ENCODE measurements around the gene CLCNKA.
"Not testable (repeated sequence)": the region's sequence is repeated elsewhere in the genome, so short reads cannot be mapped to it uniquely, and the experiment has no call there.

The CLCNKA gene

GRCh38 chr1:16021681-16022080, at the start of gene CLCNKA:
CLCNKA (plus strand) TSS chr1:16022036; CDS start chr1:16022620, 584 bp downstream.
- H3K4me3 ChIP-seq (ENCODE audit: low read depth in 1 of 5, low read length in 5 of 5): no peak within 1 kb of the TSS
- no peaks in the 10 kb centered on the region for H3K9me3 ChIP-seq (ENCODE audit: control insufficient read depth in 5 of 5, low read length in 5 of 5)
- H3K27ac ChIP-seq (ENCODE audit: low read depth, low read length): no peak within 1 kb of the TSS
- H3K4me1 ChIP-seq (ENCODE audit: control insufficient read depth in 5 of 5, insufficient read depth in 5 of 5, low read length in 5 of 5): peaks cover 0 to 44% (median 39%) of the 10 kb centered on the region in 5 donors
- no peaks in the 10 kb centered on the region for H3K27me3 ChIP-seq (ENCODE audit: control insufficient read depth in 5 of 5, insufficient read depth in 4 of 5, low read length in 5 of 5)
- no peak within 1 kb of the TSS for H3K9ac ChIP-seq (ENCODE audit: low read length in 5 of 5)
- no peaks in the 10 kb centered on the region for H3K36me3 ChIP-seq (ENCODE audit: control insufficient read depth in 5 of 5, insufficient read depth in 5 of 5, low read length in 5 of 5)

GRCh38 chr1:15972409-15972808, 49.4 kb upstream of the CLCNKA start:
- H3K4me1 ChIP-seq (ENCODE audit: control insufficient read depth in 5 of 5, insufficient read depth in 5 of 5, low read length in 5 of 5): peaks cover 0 to 20% (median 13%) of the 10 kb centered on the region in 5 donors
- H3K27ac ChIP-seq (ENCODE audit: low read depth, low read length): no peak overlapping the region
- no peak overlapping the region for H3K9ac ChIP-seq (ENCODE audit: low read length in 5 of 5)
- H3K9me3 ChIP-seq (ENCODE audit: control insufficient read depth in 5 of 5, low read length in 5 of 5): peaks cover 0 to 4% (median 0%) of the 10 kb centered on the region in 5 donors
- no peak overlapping the region for H3K4me3 ChIP-seq (ENCODE audit: low read depth in 1 of 5, low read length in 5 of 5)
- peaks cover 0 to 30% (median 23%) of the 10 kb centered on the region in 5 donors for H3K36me3 ChIP-seq (ENCODE audit: control insufficient read depth in 5 of 5, insufficient read depth in 5 of 5, low read length in 5 of 5)
- H3K27me3 ChIP-seq (ENCODE audit: control insufficient read depth in 5 of 5, insufficient read depth in 4 of 5, low read length in 5 of 5): no peaks in the 10 kb centered on the region

GRCh38 chr1:15973772-15974171, 48.1 kb upstream of the CLCNKA start:
- H3K4me3 ChIP-seq (ENCODE audit: low read depth in 1 of 5, low read length in 5 of 5): no peak overlapping the region
- H3K36me3 ChIP-seq (ENCODE audit: control insufficient read depth in 5 of 5, insufficient read depth in 5 of 5, low read length in 5 of 5): peaks cover 0 to 27% (median 20%) of the 10 kb centered on the region in 5 donors
- H3K4me1 ChIP-seq (ENCODE audit: control insufficient read depth in 5 of 5, insufficient read depth in 5 of 5, low read length in 5 of 5): peaks cover 0 to 16% (median 13%) of the 10 kb centered on the region in 5 donors
- no peak overlapping the region for H3K9ac ChIP-seq (ENCODE audit: low read length in 5 of 5)
- H3K9me3 ChIP-seq (ENCODE audit: control insufficient read depth in 5 of 5, low read length in 5 of 5): peaks cover 0 to 4% (median 0%) of the 10 kb centered on the region in 5 donors
- no peaks in the 10 kb centered on the region for H3K27me3 ChIP-seq (ENCODE audit: control insufficient read depth in 5 of 5, insufficient read depth in 4 of 5, low read length in 5 of 5)
- H3K27ac ChIP-seq (ENCODE audit: low read depth, low read length): no peak overlapping the region

- no peaks in the 10 kb centered on the region for H3K27me3 ChIP-seq (ENCODE audit: control insufficient read depth in 5 of 5, insufficient read depth in 4 of 5, low read length in 5 of 5)
- H3K9me3 ChIP-seq (ENCODE audit: control insufficient read depth in 5 of 5, low read length in 5 of 5): peaks cover 0 to 4% (median 0%) of the 10 kb centered on the region in 5 donors
- H3K9ac ChIP-seq (ENCODE audit: low read length in 5 of 5): peak overlapping the region; percentile 56 to 89 (median 83)
- peak overlapping the region; percentile 67 for H3K27ac ChIP-seq (ENCODE audit: low read depth, low read length)
- peaks cover 0 to 18% (median 13%) of the 10 kb centered on the region in 5 donors for H3K36me3 ChIP-seq (ENCODE audit: control insufficient read depth in 5 of 5, insufficient read depth in 5 of 5, low read length in 5 of 5)
- peak overlapping the region; percentile 80 to 86 (median 84) for H3K4me3 ChIP-seq (ENCODE audit: low read depth in 1 of 5, low read length in 5 of 5)
- peaks cover 0 to 16% (median 13%) of the 10 kb centered on the region in 5 donors for H3K4me1 ChIP-seq (ENCODE audit: control insufficient read depth in 5 of 5, insufficient read depth in 5 of 5, low read length in 5 of 5)
Measured at GRCh38 chr1:15974855-15975254, 47.0 kb upstream of the CLCNKA start.

GRCh38 chr1:15975358-15975804, 46.5 kb upstream of the CLCNKA start:
- H3K27ac ChIP-seq (ENCODE audit: low read depth, low read length): peak overlapping the region; percentile 67
- H3K4me3 ChIP-seq (ENCODE audit: low read depth in 1 of 5, low read length in 5 of 5): peak overlapping the region; percentile 80 to 86 (median 84)
- H3K9ac ChIP-seq (ENCODE audit: low read length in 5 of 5): peak overlapping the region; percentile 56 to 89 (median 84)
- H3K27me3 ChIP-seq (ENCODE audit: control insufficient read depth in 5 of 5, insufficient read depth in 4 of 5, low read length in 5 of 5): no peaks in the 10 kb centered on the region
- H3K36me3 ChIP-seq (ENCODE audit: control insufficient read depth in 5 of 5, insufficient read depth in 5 of 5, low read length in 5 of 5): peaks cover 0 to 17% (median 12%) of the 10 kb centered on the region in 5 donors
- H3K9me3 ChIP-seq (ENCODE audit: control insufficient read depth in 5 of 5, low read length in 5 of 5): peaks cover 0 to 4% (median 0%) of the 10 kb centered on the region in 5 donors
- peaks cover 0 to 16% (median 13%) of the 10 kb centered on the region in 5 donors for H3K4me1 ChIP-seq (ENCODE audit: control insufficient read depth in 5 of 5, insufficient read depth in 5 of 5, low read length in 5 of 5)

GRCh38 chr1:15975805-15976680, 45.8 kb upstream of the CLCNKA start, which contains the start of gene ZBTB17:
ZBTB17 (minus strand) TSS chr1:15976101; CDS start chr1:15948495, 27,606 bp downstream.
- peak within 1 kb of the TSS; percentile 80 to 86 (median 84) for H3K4me3 ChIP-seq (ENCODE audit: low read depth in 1 of 5, low read length in 5 of 5)
- H3K9ac ChIP-seq (ENCODE audit: low read length in 5 of 5): peak within 1 kb of the TSS; percentile 56 to 89 (median 84)
- H3K4me1 ChIP-seq (ENCODE audit: control insufficient read depth in 5 of 5, insufficient read depth in 5 of 5, low read length in 5 of 5): peaks cover 0 to 16% (median 13%) of the 10 kb centered on the region in 5 donors
- peaks cover 0 to 4% (median 0%) of the 10 kb centered on the region in 5 donors for H3K9me3 ChIP-seq (ENCODE audit: control insufficient read depth in 5 of 5, low read length in 5 of 5)
- H3K27ac ChIP-seq (ENCODE audit: low read depth, low read length): peak within 1 kb of the TSS; percentile 67
- H3K36me3 ChIP-seq (ENCODE audit: control insufficient read depth in 5 of 5, insufficient read depth in 5 of 5, low read length in 5 of 5): peaks cover 0 to 17% (median 12%) of the 10 kb centered on the region in 5 donors
- no peaks in the 10 kb centered on the region for H3K27me3 ChIP-seq (ENCODE audit: control insufficient read depth in 5 of 5, insufficient read depth in 4 of 5, low read length in 5 of 5)

GRCh38 chr1:15977947-15978346, 43.9 kb upstream of the CLCNKA start:
- not testable (repeated sequence) for H3K4me3 ChIP-seq (ENCODE audit: low read depth in 1 of 5, low read length in 5 of 5); H3K27ac ChIP-seq (ENCODE audit: low read depth, low read length); H3K9me3 ChIP-seq (ENCODE audit: control insufficient read depth in 5 of 5, low read length in 5 of 5); H3K36me3 ChIP-seq (ENCODE audit: control insufficient read depth in 5 of 5, insufficient read depth in 5 of 5, low read length in 5 of 5); H3K9ac ChIP-seq (ENCODE audit: low read length in 5 of 5); H3K27me3 ChIP-seq (ENCODE audit: control insufficient read depth in 5 of 5, insufficient read depth in 4 of 5, low read length in 5 of 5)
- peaks cover 0 to 18% (median 13%) of the 10 kb centered on the region in 5 donors for H3K4me1 ChIP-seq (ENCODE audit: control insufficient read depth in 5 of 5, insufficient read depth in 5 of 5, low read length in 5 of 5)

GRCh38 chr1:15981679-15982078, 40.2 kb upstream of the CLCNKA start:
- H3K9ac ChIP-seq (ENCODE audit: low read length in 5 of 5): no peak overlapping the region
- no peak overlapping the region for H3K27ac ChIP-seq (ENCODE audit: low read depth, low read length)
- H3K4me3 ChIP-seq (ENCODE audit: low read depth in 1 of 5, low read length in 5 of 5): no peak overlapping the region
- H3K36me3 ChIP-seq (ENCODE audit: control insufficient read depth in 5 of 5, insufficient read depth in 5 of 5, low read length in 5 of 5): no peaks in the 10 kb centered on the region
- peaks cover 0 to 6% (median 0%) of the 10 kb centered on the region in 5 donors for H3K4me1 ChIP-seq (ENCODE audit: control insufficient read depth in 5 of 5, insufficient read depth in 5 of 5, low read length in 5 of 5)
- no peaks in the 10 kb centered on the region for H3K9me3 ChIP-seq (ENCODE audit: control insufficient read depth in 5 of 5, low read length in 5 of 5)
- no peaks in the 10 kb centered on the region for H3K27me3 ChIP-seq (ENCODE audit: control insufficient read depth in 5 of 5, insufficient read depth in 4 of 5, low read length in 5 of 5)

GRCh38 chr1:15983275-15983674, 38.6 kb upstream of the CLCNKA start:
- H3K27me3 ChIP-seq (ENCODE audit: control insufficient read depth in 5 of 5, insufficient read depth in 4 of 5, low read length in 5 of 5): no peaks in the 10 kb centered on the region
- no peaks in the 10 kb centered on the region for H3K36me3 ChIP-seq (ENCODE audit: control insufficient read depth in 5 of 5, insufficient read depth in 5 of 5, low read length in 5 of 5)
- H3K9ac ChIP-seq (ENCODE audit: low read length in 5 of 5): no peak overlapping the region
- no peaks in the 10 kb centered on the region for H3K9me3 ChIP-seq (ENCODE audit: control insufficient read depth in 5 of 5, low read length in 5 of 5)
- no peak overlapping the region for H3K4me3 ChIP-seq (ENCODE audit: low read depth in 1 of 5, low read length in 5 of 5)
- H3K4me1 ChIP-seq (ENCODE audit: control insufficient read depth in 5 of 5, insufficient read depth in 5 of 5, low read length in 5 of 5): peaks cover 0 to 6% (median 0%) of the 10 kb centered on the region in 5 donors
- no peak overlapping the region for H3K27ac ChIP-seq (ENCODE audit: low read depth, low read length)
